ENCODE measurements around the gene NRSN2.

Gene NRSN2

DNA sequence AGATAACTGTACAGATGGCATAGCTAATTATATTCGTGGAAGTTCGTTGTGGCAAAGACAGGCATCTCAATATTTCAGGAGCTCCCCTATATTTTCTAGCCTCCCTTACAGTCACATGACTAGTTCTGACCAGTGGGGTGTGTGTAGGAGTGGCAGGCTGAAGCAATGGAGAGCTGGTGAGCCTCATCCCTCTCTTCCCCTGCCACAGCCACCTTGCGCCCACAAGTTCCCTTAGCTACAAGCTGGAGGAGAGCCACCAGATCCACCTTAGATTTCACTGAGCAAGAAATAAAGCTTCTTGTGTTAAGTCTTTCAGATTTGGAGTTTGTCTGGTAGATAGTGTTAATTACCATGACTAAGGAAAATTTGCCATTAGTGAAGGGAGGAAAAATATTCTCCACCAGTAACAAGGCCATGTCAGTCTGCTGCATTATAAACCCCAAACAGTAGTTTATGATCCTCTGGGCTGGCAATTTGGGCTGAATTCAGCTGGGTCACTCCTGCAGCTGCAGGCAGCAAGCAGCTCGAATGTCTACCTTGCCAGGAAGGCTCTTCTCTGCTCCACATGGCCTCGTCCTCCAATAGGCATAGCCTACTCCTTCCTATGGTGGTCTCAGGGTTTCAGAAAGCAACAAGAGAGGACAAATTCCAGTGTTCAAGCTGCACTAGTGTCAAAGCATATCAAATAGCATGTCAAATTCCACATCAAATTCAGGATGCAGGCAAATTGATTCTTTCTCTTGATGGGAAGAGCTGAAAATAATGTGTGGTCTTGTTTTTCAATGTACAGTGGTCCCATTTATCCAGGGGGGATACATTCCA, 53.8 kb downstream of the NRSN2 start:
- DNase-seq = no peak

DNA sequence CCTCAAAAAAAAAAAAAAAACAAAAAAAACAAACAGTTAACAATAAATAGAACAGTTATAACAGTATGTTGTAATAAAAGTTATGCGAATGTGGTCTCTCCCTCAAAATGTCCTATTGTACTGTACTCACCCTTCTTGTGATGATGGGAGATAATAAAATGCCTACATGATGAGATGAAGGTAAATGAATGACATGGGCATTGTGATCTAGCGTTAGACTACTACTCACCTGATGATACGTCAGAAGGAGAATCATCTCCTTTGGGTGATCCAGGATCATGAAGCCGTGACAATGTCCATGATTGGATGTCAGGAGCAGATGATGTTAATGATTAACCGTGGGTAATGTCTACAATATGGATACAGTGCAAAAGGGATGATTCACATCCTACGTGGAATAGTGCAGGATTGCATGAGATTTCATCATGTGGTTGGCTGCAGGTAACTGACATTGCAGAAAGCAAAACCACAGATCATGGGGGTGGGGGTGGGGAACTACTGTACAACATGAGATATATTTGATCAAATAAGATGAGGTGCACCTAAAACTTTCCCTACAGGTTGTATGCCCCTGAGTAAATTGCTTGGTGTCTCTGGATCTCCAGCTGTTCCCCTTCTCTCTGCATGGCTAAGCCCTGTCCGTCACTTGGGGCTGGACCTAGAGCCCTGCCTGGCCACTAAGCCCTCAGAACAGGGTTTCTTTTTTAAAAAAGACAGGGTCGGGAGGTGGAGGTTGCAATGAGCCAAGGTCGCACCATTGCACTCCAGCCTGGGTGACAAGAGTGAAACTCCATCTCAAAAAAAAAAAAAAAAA, 55.0 kb downstream of the NRSN2 start:
- DNase-seq = no peak

DNA sequence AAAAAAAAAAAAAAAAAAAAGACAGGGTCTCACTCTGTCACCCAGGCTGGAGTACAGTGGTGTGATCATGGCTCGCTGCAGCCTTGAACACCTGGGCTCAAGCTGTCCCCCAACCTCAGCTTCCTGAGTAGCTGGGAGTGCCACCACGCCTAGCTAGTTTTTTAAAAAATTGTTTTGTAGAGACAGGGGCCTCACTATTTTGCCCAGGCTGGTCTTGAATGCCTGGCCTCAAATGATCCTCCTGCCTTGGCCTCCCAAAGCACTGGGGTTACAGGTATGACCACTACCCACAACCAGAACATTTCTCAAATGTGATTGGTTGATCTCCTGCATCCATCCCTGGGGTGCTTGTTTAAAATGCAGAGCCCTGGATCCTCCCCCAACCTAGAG, 55.6 kb downstream of the NRSN2 start:
- DNase-seq = no peak

DNA sequence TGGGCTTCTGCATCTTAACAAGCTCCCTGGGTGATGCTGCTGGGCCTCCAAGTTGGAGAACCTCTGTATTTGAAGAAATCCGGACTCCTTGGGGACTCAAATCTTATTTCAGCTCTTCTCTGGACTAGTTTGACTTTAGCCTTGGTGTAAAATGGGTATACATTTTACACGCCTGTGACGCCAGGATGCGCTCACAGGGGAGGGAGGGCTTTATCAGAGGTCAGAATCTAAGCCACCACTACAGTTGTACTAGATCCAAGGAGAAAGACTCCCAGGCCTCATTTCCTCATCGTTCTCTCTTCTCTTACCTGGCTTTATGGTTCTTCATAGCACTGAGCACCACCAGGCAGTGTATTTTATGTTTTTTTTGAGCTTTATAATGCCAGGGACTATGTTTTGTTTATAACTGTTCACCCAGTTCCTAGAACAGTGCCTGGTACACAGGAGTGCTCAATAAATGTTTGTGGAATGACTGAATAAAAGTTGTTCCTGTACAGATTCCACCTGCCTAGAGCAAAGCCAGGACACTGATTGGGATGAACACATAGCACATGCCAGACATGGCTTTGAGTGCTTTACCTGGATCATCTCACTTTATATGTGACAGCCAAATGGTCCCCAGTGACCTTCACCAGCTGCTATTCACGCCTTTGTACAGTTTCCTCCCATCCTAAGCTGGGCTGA, 56.1 kb downstream of the NRSN2 start:
- DNase-seq = no peak

DNA sequence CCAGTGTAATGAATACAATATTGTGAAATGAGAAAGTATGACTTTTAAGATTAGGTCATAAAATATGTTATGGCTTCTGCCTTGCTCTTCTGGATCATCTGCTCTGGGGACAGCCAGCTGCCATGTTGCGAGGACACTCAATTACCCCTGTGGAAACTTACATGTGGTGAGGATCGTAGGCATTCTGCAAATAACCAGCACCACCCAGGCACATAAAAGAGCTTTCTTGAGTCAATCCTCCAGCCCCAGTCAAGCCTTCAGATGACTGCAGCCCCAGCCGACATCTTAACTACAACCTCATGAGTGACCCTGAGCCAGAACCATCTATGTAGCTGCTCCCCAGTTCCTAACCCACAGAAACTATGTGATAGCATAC, 56.7 kb downstream of the NRSN2 start:
- DNase-seq = no peak

DNA sequence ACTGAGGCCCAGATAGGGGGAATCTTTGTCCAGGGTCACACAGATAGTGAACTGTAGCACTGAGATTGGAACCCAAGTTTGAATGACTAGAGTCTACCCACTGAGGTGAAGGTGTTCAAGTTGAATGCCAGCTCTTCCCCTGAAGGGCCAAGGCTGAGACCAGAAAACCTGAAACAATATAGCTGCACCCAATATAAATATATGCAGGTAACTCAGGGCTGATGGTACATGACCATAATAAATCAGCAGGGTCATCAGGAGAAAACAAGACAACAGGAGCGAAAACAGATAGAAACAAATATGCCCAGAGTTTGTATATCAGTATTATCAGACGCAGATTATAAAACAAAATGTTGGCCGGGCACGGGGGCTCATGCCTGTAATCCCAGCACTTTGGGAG, 57.2 kb downstream of the NRSN2 start:
- no peak for DNase-seq

Measured in activated CD8-positive, alpha-beta memory T cell treated with anti-CD3 and anti-CD28 coated beads for 24 hours (primary cell).